ENCODE data around the gene NUP93. TPM values are rescaled to one million over a fixed set of nuclear protein-coding genes. Genes with fewer than 3 reads are reported as not detected.

Gene NUP93
- total and polyA plus RNA-seq, 9 of the 15 experiments (the other 6 are each of a cell fraction or from before 2014, with no cell fraction given) = 92.0 to 162 (median 121) TPM

DNA sequence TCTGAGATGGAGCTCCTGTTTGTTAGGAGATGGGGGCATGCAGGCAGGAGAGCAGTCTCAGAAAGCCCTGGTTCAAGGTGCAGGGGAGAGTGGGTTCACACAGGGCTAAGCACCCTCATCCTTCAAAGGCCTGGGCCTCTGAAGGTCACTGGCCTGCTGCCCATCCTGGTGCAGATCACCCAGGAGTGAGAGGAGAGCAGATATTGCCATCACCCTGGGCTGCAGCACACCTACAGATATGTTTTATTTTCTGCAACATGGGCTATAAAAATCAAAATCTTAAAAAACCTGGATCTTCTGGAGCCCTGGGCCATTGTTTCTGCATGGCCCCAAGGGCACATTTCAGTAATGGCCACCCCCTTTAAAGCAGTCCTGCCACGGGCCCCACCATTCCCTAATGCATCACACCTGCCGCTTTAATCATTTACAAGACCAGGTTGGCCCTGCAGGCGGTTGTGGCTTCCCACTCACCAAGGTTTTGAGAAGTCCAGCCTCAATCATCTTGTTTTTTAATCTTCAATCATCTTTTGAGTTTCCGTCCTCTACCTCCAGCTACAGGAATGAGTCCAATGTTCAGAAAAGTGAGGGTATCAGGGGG is 20.4 kb upstream of the NUP93 start:
- Histone ChIP-seq H2AFZ (ENCODE audit: low read depth, low read length) (no peak overlapping the region), H3K9me1 (ENCODE audit: control insufficient read depth, insufficient read depth, low read length) (no peaks in the 10 kb centered on the region), H3K27me3 (ENCODE audit: control insufficient read depth in 2 of 2, insufficient read depth in 2 of 2, low read length in 2 of 2) (peaks cover 11 to 31% of the 10 kb centered on the region in 2 experiments), H3K79me2 (ENCODE audit: control insufficient read depth, insufficient read depth, low read length) (no peaks in the 10 kb centered on the region), H3K9me3 (replicated peaks; ENCODE audit: control insufficient read depth, insufficient read depth, low read depth, low read length) (no peaks in the 10 kb centered on the region), H3K4me1 (replicated peaks in 1 of 2; ENCODE audit: control insufficient read depth in 2 of 2, insufficient read depth in 2 of 2, low read length in 2 of 2) (no peaks in the 10 kb centered on the region), H3K36me3 (ENCODE audit: control insufficient read depth, insufficient read depth, low read length) (no peaks in the 10 kb centered on the region), H3K9ac (ENCODE audit: insufficient read depth in 1 of 2, low read depth in 2 of 2, low read length in 2 of 2) (no peak overlapping the region), H4K20me1 (replicated peaks; ENCODE audit: control insufficient read depth, insufficient read depth, low read length) (no peaks in the 10 kb centered on the region), H3K4me3 (no peak overlapping the region), H3K4me2 (ENCODE audit: insufficient read depth, low read length) (no peak overlapping the region), H3K27ac (ENCODE audit: extremely low read depth, low read depth, low read length) (no peak overlapping the region)
- CTCF ChIA-PET (ENCODE audit: low intra/inter-chr PET ratio) = no interaction called here
- FAIRE-seq (no peak), DNase-seq (ENCODE audit: extremely low read depth in 1 of 4, low spot score in 3 of 4) (no peak), ATAC-seq (no peak)
- in situ Hi-C loops (cut with MboI) (no loop called here), intact Hi-C loops (cut with micrococcal nuclease) (no loop called here)
- POLR2A ChIA-PET = interaction anchor here (1.1 to 1.2 kb wide), 3 partner anchors 11 to 34 kb away, joined by 3 to 4 read pairs (median 4); partner anchors contain the start of gene MT1X
- WGBS (ENCODE audit: insufficient coverage, low coverage, missing lambda C conversion rate) = 8% methylated on average over 4 of the region's 4 CpGs
- no TSS peak for BruUV-seq (replicated peaks)
- TF ChIP-seq RFX7 (CRISPR knock-in tag; IDR thresholded peaks at IDR 0.05) = no peak
- no peak for TF ChIP-seq JUNB (CRISPR knock-in tag; conservative IDR thresholded peaks at IDR 0.05)
- TF ChIP-seq, protein P1, sequence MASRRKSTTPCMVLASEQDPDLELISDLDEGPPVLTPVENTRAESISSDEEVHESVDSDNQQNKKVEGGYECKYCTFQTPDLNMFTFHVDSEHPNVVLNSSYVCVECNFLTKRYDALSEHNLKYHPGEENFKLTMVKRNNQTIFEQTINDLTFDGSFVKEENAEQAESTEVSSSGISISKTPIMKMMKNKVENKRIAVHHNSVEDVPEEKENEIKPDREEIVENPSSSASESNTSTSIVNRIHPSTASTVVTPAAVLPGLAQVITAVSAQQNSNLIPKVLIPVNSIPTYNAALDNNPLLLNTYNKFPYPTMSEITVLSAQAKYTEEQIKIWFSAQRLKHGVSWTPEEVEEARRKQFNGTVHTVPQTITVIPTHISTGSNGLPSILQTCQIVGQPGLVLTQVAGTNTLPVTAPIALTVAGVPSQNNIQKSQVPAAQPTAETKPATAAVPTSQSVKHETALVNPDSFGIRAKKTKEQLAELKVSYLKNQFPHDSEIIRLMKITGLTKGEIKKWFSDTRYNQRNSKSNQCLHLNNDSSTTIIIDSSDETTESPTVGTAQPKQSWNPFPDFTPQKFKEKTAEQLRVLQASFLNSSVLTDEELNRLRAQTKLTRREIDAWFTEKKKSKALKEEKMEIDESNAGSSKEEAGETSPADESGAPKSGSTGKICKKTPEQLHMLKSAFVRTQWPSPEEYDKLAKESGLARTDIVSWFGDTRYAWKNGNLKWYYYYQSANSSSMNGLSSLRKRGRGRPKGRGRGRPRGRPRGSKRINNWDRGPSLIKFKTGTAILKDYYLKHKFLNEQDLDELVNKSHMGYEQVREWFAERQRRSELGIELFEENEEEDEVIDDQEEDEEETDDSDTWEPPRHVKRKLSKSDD (conservative IDR thresholded peaks at IDR 0.05; ENCODE audit: low read length) = no peak
- no peak for TF ChIP-seq MNT (conservative IDR thresholded peaks at IDR 0.05)
- TF ChIP-seq PCBP2 (IDR thresholded peaks at IDR 0.05; ENCODE audit: low read depth, low read length, poor library complexity, severe bottlenecking) = no peak
- TF ChIP-seq, protein P2, sequence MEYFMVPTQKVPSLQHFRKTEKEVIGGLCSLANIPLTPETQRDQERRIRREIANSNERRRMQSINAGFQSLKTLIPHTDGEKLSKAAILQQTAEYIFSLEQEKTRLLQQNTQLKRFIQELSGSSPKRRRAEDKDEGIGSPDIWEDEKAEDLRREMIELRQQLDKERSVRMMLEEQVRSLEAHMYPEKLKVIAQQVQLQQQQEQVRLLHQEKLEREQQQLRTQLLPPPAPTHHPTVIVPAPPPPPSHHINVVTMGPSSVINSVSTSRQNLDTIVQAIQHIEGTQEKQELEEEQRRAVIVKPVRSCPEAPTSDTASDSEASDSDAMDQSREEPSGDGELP (CRISPR knock-in tag; IDR thresholded peaks at IDR 0.05; ENCODE audit: borderline replicate concordance) = no peak
- TF ChIP-seq USF2 (CRISPR knock-in tag; IDR thresholded peaks at IDR 0.05) = no peak
- no peak for TF ChIP-seq STAT5B (CRISPR knock-in tag; IDR thresholded peaks at IDR 0.05)
- no peak for TF ChIP-seq ZNF239 (CRISPR knock-in tag; IDR thresholded peaks at IDR 0.05)

Data from K562 (cell line).